GM18498 (cell line): ENCODE results near the gene RCAN2.
A peak's percentile ranks its signal among the peaks of the same experiment; 100 is the strongest.

Source experiments
- ATAC-seq: cut with Tn5 transposase; IDR thresholded peaks from one replicate; pipeline ENCODE4 v1.9.1; 2021; ENCODE audit warnings: mild to moderate bottlenecking, moderate library complexity; ENCODE audit not compliant: unreplicated experiment

The RCAN2 gene

DNA sequence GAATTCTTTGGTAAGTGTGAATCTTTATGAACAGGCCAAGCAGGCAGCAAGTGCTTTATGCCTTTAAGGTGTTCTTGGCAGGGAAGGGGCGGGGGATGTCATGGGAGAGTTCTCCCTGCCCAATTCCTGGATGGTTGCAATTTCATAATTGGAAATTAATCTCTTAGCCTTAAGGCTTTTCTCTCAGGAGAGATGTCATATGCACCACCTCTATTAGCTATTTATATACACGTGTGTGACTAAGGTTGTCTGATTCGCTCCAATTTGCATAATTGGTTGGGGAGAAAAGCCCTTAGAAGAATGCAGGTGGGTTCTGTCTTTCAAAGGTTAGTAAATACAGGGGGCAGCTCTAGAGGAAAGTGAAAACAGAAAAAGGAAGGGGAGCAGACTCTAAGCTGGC lies 315.3 kb downstream of the RCAN2 start:
- peak; percentile 63 for ATAC-seq

DNA sequence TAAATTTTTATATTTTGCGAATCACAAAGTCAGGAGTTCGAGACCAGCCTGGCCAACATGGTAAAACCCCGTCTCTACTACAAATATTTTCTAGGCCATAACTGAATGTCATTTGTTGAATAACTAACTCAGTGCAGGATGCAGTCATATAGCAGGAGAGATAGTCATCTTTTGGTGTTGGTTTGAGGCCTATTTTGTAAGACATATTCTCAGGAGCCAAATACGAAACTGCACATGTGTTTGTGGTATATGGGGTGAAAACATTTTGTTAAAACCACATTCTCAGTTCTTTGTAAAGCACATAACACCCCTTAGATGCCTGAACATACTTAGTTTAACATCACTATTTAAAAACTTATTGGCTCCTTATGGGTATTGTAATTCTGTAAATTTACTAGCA lies 315.8 kb downstream of the RCAN2 start:
- peak; percentile 65 for ATAC-seq

- ATAC-seq = no peak
These were observed 316.3 kb downstream of the RCAN2 start for GRCh38 chr6:46174904-46175303.

DNA sequence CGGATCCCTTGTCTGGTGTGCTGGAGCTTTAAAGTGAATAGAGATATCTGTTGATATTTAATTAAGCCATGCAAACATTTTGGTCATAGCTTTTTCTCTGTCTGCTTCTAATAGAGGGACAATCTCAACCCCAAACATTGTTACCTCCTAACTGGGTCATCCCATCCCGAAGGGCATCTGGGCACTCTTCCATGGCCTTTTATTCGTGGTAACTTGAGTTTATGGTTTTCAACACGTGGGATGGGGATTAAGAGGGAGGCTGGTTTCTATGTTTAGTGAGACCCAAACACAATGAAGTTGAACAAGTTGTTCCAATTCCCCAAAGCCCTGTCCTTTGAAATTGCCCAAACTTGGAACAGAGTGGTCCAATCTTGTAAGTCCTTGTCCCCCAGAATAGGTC lies 319.1 kb downstream of the RCAN2 start:
- no peak for ATAC-seq
